DND-41 (cell line): ENCODE measurements around the gene ACAD8.

Experiments used
- ATAC-seq: fragments of 200-7000 bp; cut with Tn5 transposase; 3 replicates; pipeline ENCODE4 v1.9.1; 2021; ENCODE audit warnings: low read depth; ENCODE audit not compliant: insufficient read depth
- DNase-seq: peaks from one replicate; pipeline ENCODE4 v3.0.0-alpha.2; 2020
- H2AFZ ChIP-seq: 2 replicates; pipeline ENCODE4 v1.6.0; 2012; ENCODE audit warnings: low read depth, low read length
- H3K27ac ChIP-seq: 2 replicates; pipeline ENCODE4 v1.5.1; 2012; ENCODE audit warnings: low read length, inconsistent platforms
- H3K27me3 ChIP-seq: fragments of 200-600 bp; sonication (generic); 2 replicates; pipeline ENCODE4 v1.6.0; 2012; ENCODE audit warnings: low read length, mild to moderate bottlenecking, inconsistent platforms; ENCODE audit not compliant: insufficient read depth, poor library complexity
- H3K36me3 ChIP-seq: 2 replicates; pipeline ENCODE4 v1.5.1; 2012; ENCODE audit warnings: low read length, inconsistent platforms; ENCODE audit not compliant: insufficient read depth
- H3K4me1 ChIP-seq: 2 replicates; pipeline ENCODE4 v1.5.1; 2012; ENCODE audit warnings: mild to moderate bottlenecking, low read length; ENCODE audit not compliant: insufficient read depth
- H3K4me2 ChIP-seq: 2 replicates; pipeline ENCODE4 v1.6.0; 2012; ENCODE audit warnings: mild to moderate bottlenecking, moderate library complexity, low read length, inconsistent platforms; ENCODE audit not compliant: insufficient read depth
- H3K4me3 ChIP-seq, 2 experiments: fragments of 200-600 bp in 1 of 2; shearing (Covaris generic) in 1 of 2; 2 replicates each; pipeline ENCODE4 v1.5.1; 2012 to 2016; ENCODE audit warnings: inconsistent platforms in 2 of 2, low read length in 2 of 2, mild to moderate bottlenecking in 2 of 2, low read depth in 1 of 2, moderate library complexity in 1 of 2
- H3K79me2 ChIP-seq: 2 replicates; pipeline ENCODE4 v1.6.0; 2012; ENCODE audit warnings: low read length, inconsistent platforms; ENCODE audit not compliant: insufficient read depth
- H3K9ac ChIP-seq: 2 replicates; pipeline ENCODE4 v1.6.0; 2012; ENCODE audit warnings: low read depth, mild to moderate bottlenecking, inconsistent platforms, low read length, moderate library complexity
- H3K9me3 ChIP-seq: 2 replicates; pipeline ENCODE4 v1.5.1; 2012; ENCODE audit warnings: low read length, moderate library complexity, mild to moderate bottlenecking, inconsistent platforms; ENCODE audit not compliant: insufficient read depth, severe bottlenecking
- H4K20me1 ChIP-seq: 2 replicates; pipeline ENCODE4 v1.6.0; 2012; ENCODE audit warnings: low read length; ENCODE audit not compliant: insufficient read depth
- EZH2 ChIP-seq: IDR thresholded peaks from 3 replicates; pipeline ENCODE4 v1.6.1; 2012; ENCODE audit warnings: borderline replicate concordance, low read depth, mild to moderate bottlenecking, moderate library complexity, low read length, inconsistent platforms; ENCODE audit not compliant: severe bottlenecking
- TF ChIP-seq, protein P1 (sequence below): IDR thresholded peaks from 2 replicates; pipeline ENCODE4 v1.5.1; 2012; ENCODE audit warnings: borderline replicate concordance, low read length, moderate library complexity, mild to moderate bottlenecking; ENCODE audit not compliant: poor library complexity, severe bottlenecking; ENCODE audit errors: extremely low read depth

The ACAD8 gene

DNA sequence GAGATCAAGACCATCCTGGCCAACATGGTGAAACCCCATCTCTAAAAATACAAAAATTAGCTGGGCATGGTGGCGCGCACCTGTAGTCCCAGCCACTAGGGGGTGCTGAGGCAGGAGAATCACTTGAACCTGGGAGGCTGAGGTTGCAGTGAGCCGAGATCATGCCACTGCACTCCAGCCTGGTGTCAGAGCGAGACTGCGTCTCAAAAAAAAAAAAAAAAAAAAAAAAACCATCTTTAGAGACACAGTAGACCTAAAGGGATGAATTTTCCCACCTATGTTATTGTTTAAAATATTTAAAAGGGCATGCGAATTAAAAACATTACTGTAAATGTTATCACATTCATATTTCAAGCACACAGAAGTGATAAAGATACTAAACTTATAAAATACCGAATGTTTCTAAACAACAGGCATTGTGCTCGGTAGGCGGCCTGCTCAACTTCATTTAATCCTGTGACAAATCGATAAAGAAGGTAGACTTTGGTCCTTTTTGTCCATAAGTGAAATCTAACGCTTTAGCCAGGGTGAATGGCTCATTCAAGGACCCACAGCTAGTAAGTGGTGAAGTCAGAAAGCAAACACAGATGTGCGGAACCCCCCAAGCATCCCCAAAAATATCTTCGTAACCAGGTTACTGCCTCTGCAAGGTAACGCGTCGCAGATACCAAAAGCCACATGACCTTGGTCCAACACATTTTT is 45.7 kb upstream of the ACAD8 start:
- no peak overlapping the region for H3K27ac ChIP-seq
- H2AFZ ChIP-seq = no peak overlapping the region
- no peak overlapping the region for H3K4me2 ChIP-seq
- H3K79me2 ChIP-seq = peaks cover 55% of the 10 kb centered on the region
- no peak for TF ChIP-seq EZH2
- TF ChIP-seq, protein P1, sequence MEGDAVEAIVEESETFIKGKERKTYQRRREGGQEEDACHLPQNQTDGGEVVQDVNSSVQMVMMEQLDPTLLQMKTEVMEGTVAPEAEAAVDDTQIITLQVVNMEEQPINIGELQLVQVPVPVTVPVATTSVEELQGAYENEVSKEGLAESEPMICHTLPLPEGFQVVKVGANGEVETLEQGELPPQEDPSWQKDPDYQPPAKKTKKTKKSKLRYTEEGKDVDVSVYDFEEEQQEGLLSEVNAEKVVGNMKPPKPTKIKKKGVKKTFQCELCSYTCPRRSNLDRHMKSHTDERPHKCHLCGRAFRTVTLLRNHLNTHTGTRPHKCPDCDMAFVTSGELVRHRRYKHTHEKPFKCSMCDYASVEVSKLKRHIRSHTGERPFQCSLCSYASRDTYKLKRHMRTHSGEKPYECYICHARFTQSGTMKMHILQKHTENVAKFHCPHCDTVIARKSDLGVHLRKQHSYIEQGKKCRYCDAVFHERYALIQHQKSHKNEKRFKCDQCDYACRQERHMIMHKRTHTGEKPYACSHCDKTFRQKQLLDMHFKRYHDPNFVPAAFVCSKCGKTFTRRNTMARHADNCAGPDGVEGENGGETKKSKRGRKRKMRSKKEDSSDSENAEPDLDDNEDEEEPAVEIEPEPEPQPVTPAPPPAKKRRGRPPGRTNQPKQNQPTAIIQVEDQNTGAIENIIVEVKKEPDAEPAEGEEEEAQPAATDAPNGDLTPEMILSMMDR = peak; percentile 61
- H3K4me3 ChIP-seq = no peak overlapping the region
- DNase-seq = peak; percentile 70
- H4K20me1 ChIP-seq = peaks cover 33% of the 10 kb centered on the region
- H3K4me1 ChIP-seq = no peaks in the 10 kb centered on the region
- peak; percentile 63; the same call in 1 of the 3 replicates for ATAC-seq
- no peaks in the 10 kb centered on the region for H3K9me3 ChIP-seq
- peaks cover 100% of the 10 kb centered on the region for H3K36me3 ChIP-seq
- H3K27me3 ChIP-seq = no peaks in the 10 kb centered on the region
- no peak overlapping the region for H3K9ac ChIP-seq

DNA sequence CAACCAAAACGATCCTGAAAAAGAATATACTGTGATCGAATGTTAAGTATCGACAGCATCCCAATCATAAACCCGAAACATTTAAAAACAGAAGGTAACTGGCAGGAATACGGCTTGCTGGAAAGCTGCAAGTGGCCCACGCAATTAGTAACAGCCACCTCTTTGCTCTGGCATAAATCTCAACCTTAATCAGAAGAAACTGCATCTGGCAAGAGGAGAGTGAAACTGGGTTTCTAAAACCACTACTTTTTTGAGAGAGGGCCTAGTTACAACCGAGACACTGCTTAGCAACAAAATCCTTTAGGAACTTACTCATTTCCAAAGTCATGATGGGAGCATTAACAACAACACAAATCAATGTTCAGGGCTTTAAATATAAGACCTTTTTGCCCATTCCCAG is 37.5 kb upstream of the ACAD8 start:
- no peak overlapping the region; the same call in 1 of the 2 replicates for H3K27ac ChIP-seq
- H3K79me2 ChIP-seq = peaks cover 100% of the 10 kb centered on the region
- no peak overlapping the region for H3K9ac ChIP-seq
- H4K20me1 ChIP-seq = peaks cover 75% of the 10 kb centered on the region
- peaks cover 41% of the 10 kb centered on the region for H3K4me1 ChIP-seq
- no peak overlapping the region for H2AFZ ChIP-seq
- H3K4me3 ChIP-seq = no peak overlapping the region
- H3K4me2 ChIP-seq = peak overlapping the region; percentile 23; the same call in 1 of the 2 replicates
- H3K36me3 ChIP-seq = peaks cover 98% of the 10 kb centered on the region
- H3K9me3 ChIP-seq = no peaks in the 10 kb centered on the region
- TF ChIP-seq EZH2 = no peak
- TF ChIP-seq, protein P1 = no peak
- DNase-seq (no peak), ATAC-seq (no peak)
- H3K27me3 ChIP-seq = no peaks in the 10 kb centered on the region

DNA sequence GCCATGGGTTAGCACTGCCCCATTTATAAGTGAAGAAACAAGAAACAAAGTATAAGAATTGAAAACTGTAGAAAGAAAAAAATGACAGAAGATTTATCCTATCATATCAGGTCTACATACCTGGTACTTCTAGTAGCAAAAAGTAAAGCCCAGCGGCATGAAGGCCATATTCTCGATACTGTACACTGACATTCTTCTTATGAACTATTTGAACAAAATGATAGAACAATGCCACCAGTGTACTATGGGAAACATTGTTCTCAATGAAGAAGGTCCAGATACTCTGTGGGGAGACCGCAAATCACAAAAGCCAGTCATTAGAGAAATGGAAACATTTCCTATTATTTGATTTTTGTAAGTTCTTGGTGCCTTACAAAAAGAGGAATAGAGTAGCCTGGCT is 36.6 kb upstream of the ACAD8 start:
- DNase-seq (no peak), ATAC-seq (no peak)
- Histone ChIP-seq H3K79me2 (peaks cover 100% of the 10 kb centered on the region), H3K27ac (no peak overlapping the region), H3K4me1 (peaks cover 51% of the 10 kb centered on the region), H3K4me2 (peak overlapping the region; percentile 23; the same call in 1 of the 2 replicates), H3K4me3 (no peak overlapping the region), H3K9ac (no peak overlapping the region), H2AFZ (no peak overlapping the region), H3K27me3 (no peaks in the 10 kb centered on the region), H4K20me1 (peaks cover 73% of the 10 kb centered on the region), H3K9me3 (no peaks in the 10 kb centered on the region), H3K36me3 (peaks cover 94% of the 10 kb centered on the region)
- no peak for TF ChIP-seq EZH2
- TF ChIP-seq, protein P1 = no peak
